H1 (cell line): Measurements from ENCODE around the gene WDR37. TPM values are rescaled to one million over a fixed set of nuclear protein-coding genes. Genes with fewer than 3 reads are reported as not detected.

Experiments
- ASH2L ChIP-seq: fragments of 200-600, 300-600 bp; sonication (generic); IDR thresholded peaks from one replicate; pipeline ENCODE4 v1.7.1; 2017; ENCODE audit warnings: low read length
- EP300 ChIP-seq, 2 experiments: IDR thresholded peaks; 1 replicate in 1 of 2; 2 replicates in 1 of 2; pipeline ENCODE4 v1.6.1; 2011 to 2012; ENCODE audit warnings: low read depth in 2 of 2, low read length in 2 of 2, mild to moderate bottlenecking in 2 of 2, borderline replicate concordance in 1 of 2, inconsistent platforms in 1 of 2, moderate library complexity in 1 of 2
- HDAC6 ChIP-seq: IDR thresholded peaks from one replicate; pipeline ENCODE4 v1.7.1; 2012; ENCODE audit warnings: low read depth, mild to moderate bottlenecking, inconsistent platforms, low read length, moderate library complexity
- KDM4A ChIP-seq: IDR thresholded peaks from one replicate; pipeline ENCODE4 v1.7.1; 2012; ENCODE audit warnings: low read depth, mild to moderate bottlenecking, moderate library complexity, low read length, inconsistent platforms; ENCODE audit not compliant: severe bottlenecking
- POU5F1 ChIP-seq: IDR thresholded peaks from 2 replicates; pipeline ENCODE4 v1.6.1; 2011; ENCODE audit warnings: low read depth, mild to moderate bottlenecking, low read length, moderate library complexity
- TAF7 ChIP-seq: optimal IDR thresholded peaks from 2 replicates; pipeline ENCODE3; 2011; ENCODE audit warnings: low read depth, mild to moderate bottlenecking, inconsistent platforms, low read length, moderate library complexity, borderline replicate concordance
- polyA plus RNA-seq, 7 experiments: library from polyadenylated mRNA; depleted of rRNA in 3 of 7; stranded (reverse) in 5 of 7; unstranded in 2 of 7; fragments of >200 nt in 5 of 7; fragments of 200-250 nt in 2 of 7; gene quantifications; 1 replicate in 5 of 7; 2 replicates in 1 of 7; 4 replicates in 1 of 7; pipeline versions ENCODE4 v1.2.1 to v1.2.3, GENCODE V29; 2011 to 2013; ENCODE audit warnings: missing spikeins in 2 of 7, mixed read lengths in 2 of 7
- total RNA-seq: library from RNA; stranded (reverse); fragmentation: NEBNext Ultra II Directional; extraction: Animal tissue kit (Norgen Biotek cat#: 25700); gene quantifications from 2 replicates; pipeline ENCODE4 v1.2.1, GENCODE V29; 2021

The WDR37 gene
- total and polyA plus RNA-seq, 2 of the 8 experiments (the other 6 are each of a cell fraction or from before 2014, with no cell fraction given), result 9.6 to 12.0 TPM

DNA sequence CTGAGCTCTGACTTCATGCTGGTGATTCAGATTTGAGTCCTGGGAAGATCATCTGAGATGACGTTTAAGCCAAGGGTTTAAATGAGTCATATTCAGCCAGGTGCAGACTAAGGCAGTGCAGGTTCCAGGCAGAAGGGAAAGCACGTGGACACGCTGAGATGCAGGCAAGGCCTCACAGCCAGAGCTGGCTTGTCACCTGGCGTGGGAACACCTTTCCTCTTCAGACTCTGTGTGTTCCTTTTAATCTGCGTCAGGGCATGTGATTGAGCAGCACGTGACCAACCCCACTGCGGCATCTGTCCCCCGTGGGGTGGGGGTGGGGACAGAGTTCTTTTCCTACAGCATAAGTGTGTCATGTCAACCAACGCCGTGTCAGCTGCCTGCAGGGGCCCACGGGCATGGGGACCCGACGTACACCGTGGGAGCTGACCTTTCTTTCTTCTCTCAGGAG lies 19.8 kb upstream of the WDR37 start (continued):
- TF ChIP-seq KDM4A (no peak), EP300 (IDR thresholded peaks at IDR 0.05; ENCODE audit: borderline replicate concordance in 1 of 2, low read depth in 2 of 2, low read length in 2 of 2) (no peak), HDAC6 (no peak), POU5F1 (no peak), TAF7 (no peak), ASH2L (no peak)
